Peyer's patch (tissue), 4 donors: Measurements from ENCODE around the gene ANKDD1A. TPM values are rescaled to one million over a fixed set of nuclear protein-coding genes. Genes with fewer than 3 reads are reported as not detected.

Source experiments
- DNase-seq, 3 donors: peaks; one replicate each; pipeline ENCODE4 v3.0.0-alpha.2; 2017 to 2019
- H3K27ac ChIP-seq, 4 donors: fragments of 200-600 bp; sonication (generic); one replicate each; pipeline ENCODE4 v1.5.1; 2016 to 2019
- H3K27me3 ChIP-seq, 2 donors: fragments of 200-600 bp; sonication (generic); one replicate each; pipeline ENCODE4 v1.5.1; 2019
- H3K36me3 ChIP-seq, 3 donors: fragments of 200-600 bp; sonication (generic); one replicate each; pipeline ENCODE4 v1.5.1; 2016 to 2019
- H3K4me1 ChIP-seq, 4 donors: fragments of 200-600 bp; sonication (generic); one replicate each; pipeline ENCODE4 v1.5.1; 2016 to 2019
- H3K4me3 ChIP-seq, 4 donors: fragments of 200-600 bp; sonication (generic); 1 replicate in 3 of 4; 2 replicates in 1 of 4; pipeline ENCODE4 v1.5.1; 2016 to 2019; ENCODE audit warnings: mild to moderate bottlenecking in 1 of 4
- H3K9me3 ChIP-seq, 4 donors: fragments of 200-600 bp; sonication (generic); one replicate each; pipeline ENCODE4 v1.5.1; 2016 to 2019; ENCODE audit warnings: mild to moderate bottlenecking in 1 of 4
- CTCF ChIP-seq, 6 experiments: fragments of 450-650 bp in 4 of 6; fragments of 200-600 bp in 2 of 6; sonication (generic) in 1 of 6; IDR thresholded peaks; one replicate each; pipeline ENCODE4 v1.5.1; 2017 to 2019; ENCODE audit warnings: antibody characterized with exemption in 6 of 6, mild to moderate bottlenecking in 3 of 6, moderate library complexity in 1 of 6
- POLR2A ChIP-seq, 2 donors: fragments of 450-650 bp; IDR thresholded peaks; one replicate each; pipeline ENCODE4 v1.5.1; 2017; ENCODE audit warnings: antibody characterized with exemption in 2 of 2, mild to moderate bottlenecking in 2 of 2, moderate library complexity in 2 of 2
- total RNA-seq, 4 donors: library from RNA; depleted of rRNA; stranded (reverse); fragments of >200 nt; gene quantifications; one replicate each; pipeline ENCODE4 v1.1.0, GENCODE V29; 2016

ANKDD1A gene
- total RNA-seq, 4 donors from 2014 or later: 3.9 to 13.2 (median 5.3) TPM

- no peak for DNase-seq
- Histone ChIP-seq H3K4me3 (no peak overlapping the region), H3K27ac (peak overlapping the region; percentile 88 to 95 (median 94)), H3K27me3 (no peaks in the 10 kb centered on the region), H3K36me3 (no peaks in the 10 kb centered on the region), H3K4me1 (peaks cover 0 to 36% (median 25%) of the 10 kb centered on the region in 4 donors), H3K9me3 (no peaks in the 10 kb centered on the region)
- no peak for TF ChIP-seq POLR2A (IDR thresholded peaks at IDR 0.05)
- no peak for TF ChIP-seq CTCF (IDR thresholded peaks at IDR 0.05)
Measured at GRCh38 chr15:64891561-64891960, 20.1 kb upstream of the ANKDD1A start.

- Histone ChIP-seq H3K36me3 (no peaks in the 10 kb centered on the region), H3K4me3 (peak overlapping the region in 1 of 4 donors; percentile 37), H3K27me3 (no peaks in the 10 kb centered on the region), H3K27ac (peak overlapping the region; percentile 88 to 95 (median 94)), H3K9me3 (no peaks in the 10 kb centered on the region), H3K4me1 (peaks cover 0 to 37% (median 31%) of the 10 kb centered on the region in 4 donors)
- DNase-seq: peak in 2 of 3 donors; percentile 47 to 62
- no peak for TF ChIP-seq CTCF (IDR thresholded peaks at IDR 0.05)
- TF ChIP-seq POLR2A (IDR thresholded peaks at IDR 0.05): no peak
Measured at GRCh38 chr15:64892847-64893403, 18.8 kb upstream of the ANKDD1A start.

GRCh38 chr15:64893481-64894394 is 18.0 kb upstream of the ANKDD1A start:
- DNase-seq: peak; percentile 85 to 99 (median 96)
- Histone ChIP-seq H3K4me3 (peak overlapping the region; percentile 23 to 42 (median 35)), H3K36me3 (no peaks in the 10 kb centered on the region), H3K9me3 (no peaks in the 10 kb centered on the region), H3K4me1 (peaks cover 0 to 42% (median 31%) of the 10 kb centered on the region in 4 donors), H3K27ac (peak overlapping the region; percentile 88 to 95 (median 94)), H3K27me3 (no peaks in the 10 kb centered on the region)
- TF ChIP-seq POLR2A (IDR thresholded peaks at IDR 0.05) (peak; percentile 30 to 54), CTCF (IDR thresholded peaks at IDR 0.05) (no peak)

- H3K4me1 ChIP-seq: peaks cover 0 to 42% (median 31%) of the 10 kb centered on the region in 4 donors
- TF ChIP-seq CTCF (IDR thresholded peaks at IDR 0.05) (peak in 1 of 6 experiments; percentile 24), POLR2A (IDR thresholded peaks at IDR 0.05) (peak; percentile 14 to 52)
- H3K9me3 ChIP-seq: no peaks in the 10 kb centered on the region
- H3K27me3 ChIP-seq: no peaks in the 10 kb centered on the region
- peak in 2 of 3 donors; percentile 90 to 93 for DNase-seq
- peak overlapping the region; percentile 23 to 42 (median 35) for H3K4me3 ChIP-seq
- H3K27ac ChIP-seq: peak overlapping the region; percentile 88 to 95 (median 94)
- H3K36me3 ChIP-seq: no peaks in the 10 kb centered on the region
Measured at GRCh38 chr15:64894395-64895056, 17.2 kb upstream of the ANKDD1A start.

GRCh38 chr15:64895285-64896065 is 16.2 kb upstream of the ANKDD1A start:
- Histone ChIP-seq H3K36me3 (no peaks in the 10 kb centered on the region), H3K4me3 (peak overlapping the region; percentile 13 to 37 (median 28)), H3K4me1 (peaks cover 0 to 42% (median 31%) of the 10 kb centered on the region in 4 donors), H3K27ac (peak overlapping the region; percentile 88 to 95 (median 94)), H3K9me3 (no peaks in the 10 kb centered on the region), H3K27me3 (no peaks in the 10 kb centered on the region)
- TF ChIP-seq POLR2A (IDR thresholded peaks at IDR 0.05): no peak
- TF ChIP-seq CTCF (IDR thresholded peaks at IDR 0.05): peak in 2 of 6 experiments; percentile 9 to 26
- peak in 2 of 3 donors; percentile 59 to 67 for DNase-seq
